Measurements from ENCODE around the gene ARSB. TPM values are rescaled to one million over a fixed set of nuclear protein-coding genes. Genes with fewer than 3 reads are reported as not detected.
A peak's percentile ranks its signal among the peaks of the same experiment; 100 is the strongest.
"Not testable (repeated sequence)": the region's sequence is repeated elsewhere in the genome, so short reads cannot be mapped to it uniquely, and the experiment has no call there.

Gene ARSB
- total and polyA plus RNA-seq, 2 experiments from 2014 or later: 30.1 to 43.7 TPM

DNA sequence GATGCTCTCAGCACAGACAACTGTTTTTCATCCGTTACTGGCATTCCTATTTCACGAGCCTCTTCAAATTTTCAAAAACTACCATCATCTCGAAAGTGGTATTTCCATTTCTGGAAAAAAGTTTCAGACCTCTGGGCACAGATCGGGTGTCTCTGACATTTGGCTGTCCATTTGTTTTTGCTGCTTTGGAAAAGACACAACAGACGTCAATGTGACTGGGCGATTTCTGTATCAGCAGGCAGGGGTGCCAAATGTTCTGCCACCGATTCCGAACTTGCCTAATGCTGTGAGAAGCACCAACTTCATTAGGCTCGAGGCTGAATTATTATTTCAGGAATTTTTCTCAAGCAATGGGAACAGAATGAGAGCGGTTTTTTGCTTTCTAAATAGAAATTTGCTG lies 105.6 kb downstream of the ARSB start:
- H3K4me1 ChIP-seq (ENCODE audit: insufficient read depth): no peaks in the 10 kb centered on the region
- no peaks in the 10 kb centered on the region for H3K27me3 ChIP-seq (replicated peaks; ENCODE audit: insufficient read depth)
- DNase-seq: peak; percentile 32
- no peak overlapping the region for H3K27ac ChIP-seq
- TF ChIP-seq EZH2phosphoT487 (IDR thresholded peaks at IDR 0.05; ENCODE audit: insufficient read depth, low read depth) (no peak), EZH2 (IDR thresholded peaks at IDR 0.05; ENCODE audit: insufficient read depth, poor library complexity, severe bottlenecking) (no peak)
- WGBS, 2 experiments (ENCODE audit: low coverage in 1 of 2, low lambda C conversion rate in 2 of 2, missing lambda C conversion rate in 2 of 2): 21% methylated on average over 10 of the region's 10 CpGs
- H3K79me2 ChIP-seq (ENCODE audit: insufficient read depth): no peaks in the 10 kb centered on the region
- H3K4me2 ChIP-seq (ENCODE audit: unreplicated experiment): peak overlapping the region; percentile 50
- H3K36me3 ChIP-seq (ENCODE audit: low read depth): no peaks in the 10 kb centered on the region
- H2AFZ ChIP-seq: peak overlapping the region; percentile 71
- no peaks in the 10 kb centered on the region; the same call in 1 of the 2 replicates for H3K9me2 ChIP-seq (ENCODE audit: insufficient read depth)
- no peaks in the 10 kb centered on the region for H3F3A ChIP-seq (ENCODE audit: insufficient read depth)
- H3K4me3 ChIP-seq: peak overlapping the region; percentile 50
- no peaks in the 10 kb centered on the region for H3K9me3 ChIP-seq (ENCODE audit: low read depth)
- H4K20me1 ChIP-seq (ENCODE audit: insufficient read depth): no peaks in the 10 kb centered on the region
- in situ Hi-C loops (cut with MboI): no loop called here
- peak overlapping the region; percentile 24; the same call in 1 of the 2 replicates for H3K9ac ChIP-seq

DNA sequence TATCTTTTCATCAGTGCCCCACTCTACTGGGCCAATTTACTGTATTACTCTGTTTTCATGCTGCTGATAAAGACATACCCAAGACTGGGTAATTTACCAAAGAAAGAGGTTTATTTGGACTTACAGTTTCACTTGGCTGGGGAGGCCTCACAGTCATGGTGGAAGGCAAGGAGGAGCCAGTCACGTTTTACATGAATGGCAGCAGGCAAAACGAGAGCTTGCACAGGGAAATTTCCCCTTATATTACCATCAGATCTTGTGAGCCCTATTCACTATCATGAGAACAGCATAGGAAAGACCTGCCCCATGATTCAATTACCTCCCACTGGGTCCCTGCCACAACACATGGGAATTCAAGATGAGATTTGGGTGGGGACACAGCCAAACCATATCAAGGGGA lies 119.0 kb downstream of the ARSB start:
- H3K27ac ChIP-seq; in situ Hi-C loops (cut with MboI); H4K20me1 ChIP-seq (ENCODE audit: insufficient read depth); H3K9me2 ChIP-seq (ENCODE audit: insufficient read depth); H3K9me3 ChIP-seq (ENCODE audit: low read depth); H3K9ac ChIP-seq; H2AFZ ChIP-seq; H3K27me3 ChIP-seq (replicated peaks; ENCODE audit: insufficient read depth); H3K79me2 ChIP-seq (ENCODE audit: insufficient read depth); H3F3A ChIP-seq (ENCODE audit: insufficient read depth); H3K4me2 ChIP-seq (ENCODE audit: unreplicated experiment); H3K36me3 ChIP-seq (ENCODE audit: low read depth); DNase-seq; H3K4me3 ChIP-seq; H3K4me1 ChIP-seq (ENCODE audit: insufficient read depth): not testable (repeated sequence)
- 72 to 81% methylated on average over 2 of the region's 2 CpGs for WGBS, 2 experiments (ENCODE audit: low coverage in 1 of 2, low lambda C conversion rate in 2 of 2, missing lambda C conversion rate in 2 of 2)

DNA sequence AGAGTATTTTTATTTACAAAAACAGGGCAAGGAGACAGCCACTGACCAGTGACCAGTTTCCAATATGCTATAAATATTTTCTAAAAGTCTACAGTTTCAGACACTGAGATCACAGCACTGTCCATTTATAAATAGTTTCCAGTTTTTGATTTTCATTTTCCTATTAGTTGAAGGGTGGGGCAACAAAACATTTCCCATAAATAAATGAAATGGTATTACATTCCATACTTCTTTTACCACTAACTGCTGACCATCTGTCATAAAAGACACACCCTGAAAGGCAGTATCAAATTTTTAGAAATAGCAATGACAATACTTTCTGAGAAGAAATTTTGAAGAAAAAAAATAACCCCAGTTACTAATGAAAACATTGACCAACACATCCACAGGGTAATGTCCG lies 126.7 kb downstream of the ARSB start:
- no peak overlapping the region for H3K4me3 ChIP-seq
- DNase-seq: no peak
- no peak overlapping the region for H2AFZ ChIP-seq
- H3K79me2 ChIP-seq (ENCODE audit: insufficient read depth): no peaks in the 10 kb centered on the region
- no peak overlapping the region for H3K27ac ChIP-seq
- H3K4me2 ChIP-seq (ENCODE audit: unreplicated experiment): no peak overlapping the region
- TF ChIP-seq EZH2phosphoT487 (IDR thresholded peaks at IDR 0.05; ENCODE audit: insufficient read depth, low read depth) (no peak), EZH2 (IDR thresholded peaks at IDR 0.05; ENCODE audit: insufficient read depth, poor library complexity, severe bottlenecking) (no peak)
- H3K36me3 ChIP-seq (ENCODE audit: low read depth): no peaks in the 10 kb centered on the region
- in situ Hi-C loops (cut with MboI): no loop called here
- H3K9me3 ChIP-seq (ENCODE audit: low read depth): no peaks in the 10 kb centered on the region
- H4K20me1 ChIP-seq (ENCODE audit: insufficient read depth): no peaks in the 10 kb centered on the region; the same call in 1 of the 2 replicates
- H3K27me3 ChIP-seq (replicated peaks; ENCODE audit: insufficient read depth): no peaks in the 10 kb centered on the region
- 5 to 13% methylated on average over 1 of the region's 1 CpG for WGBS, 2 experiments (ENCODE audit: low coverage in 1 of 2, low lambda C conversion rate in 2 of 2, missing lambda C conversion rate in 2 of 2)
- H3F3A ChIP-seq (ENCODE audit: insufficient read depth): no peaks in the 10 kb centered on the region
- H3K9ac ChIP-seq: no peak overlapping the region
- H3K4me1 ChIP-seq (ENCODE audit: insufficient read depth): no peaks in the 10 kb centered on the region
- H3K9me2 ChIP-seq (ENCODE audit: insufficient read depth): no peaks in the 10 kb centered on the region

DNA sequence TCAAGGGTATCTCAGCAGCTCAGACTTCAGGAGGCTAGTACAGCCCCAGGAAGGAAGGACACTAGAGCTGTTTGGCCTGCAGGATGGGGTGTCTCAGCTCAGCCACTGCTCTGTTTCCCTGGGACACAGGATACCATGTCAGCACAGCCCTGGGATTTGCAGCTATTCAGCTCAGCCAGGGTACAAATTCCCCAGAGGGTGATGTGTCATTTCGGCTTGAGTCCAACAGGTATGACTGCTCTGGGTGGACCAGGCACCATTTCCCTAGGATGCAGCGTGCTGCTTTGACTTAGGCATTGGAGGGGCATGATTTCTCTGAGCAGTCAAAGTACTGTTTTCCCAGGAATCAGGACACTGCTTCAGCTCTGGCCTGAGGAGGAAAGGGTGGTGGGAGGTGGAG lies 130.1 kb downstream of the ARSB start:
- 87 to 95% methylated on average over 2 of the region's 2 CpGs for WGBS, 2 experiments (ENCODE audit: low coverage in 1 of 2, low lambda C conversion rate in 2 of 2, missing lambda C conversion rate in 2 of 2)
- Histone ChIP-seq H3K27me3 (replicated peaks; ENCODE audit: insufficient read depth) (no peaks in the 10 kb centered on the region), H3K4me3 (no peak overlapping the region), H3K9me3 (ENCODE audit: low read depth) (no peaks in the 10 kb centered on the region), H3K27ac (no peak overlapping the region), H3K79me2 (ENCODE audit: insufficient read depth) (no peaks in the 10 kb centered on the region), H3K36me3 (ENCODE audit: low read depth) (no peaks in the 10 kb centered on the region), H4K20me1 (ENCODE audit: insufficient read depth) (no peaks in the 10 kb centered on the region), H3K9ac (no peak overlapping the region), H3K9me2 (ENCODE audit: insufficient read depth) (no peaks in the 10 kb centered on the region), H3F3A (ENCODE audit: insufficient read depth) (no peaks in the 10 kb centered on the region), H3K4me1 (ENCODE audit: insufficient read depth) (no peaks in the 10 kb centered on the region), H2AFZ (no peak overlapping the region), H3K4me2 (ENCODE audit: unreplicated experiment) (no peak overlapping the region)
- no peak for TF ChIP-seq EZH2 (IDR thresholded peaks at IDR 0.05; ENCODE audit: insufficient read depth, poor library complexity, severe bottlenecking)
- TF ChIP-seq EZH2phosphoT487 (IDR thresholded peaks at IDR 0.05; ENCODE audit: insufficient read depth, low read depth): no peak
- in situ Hi-C loops (cut with MboI): no loop called here
- DNase-seq: no peak

DNA sequence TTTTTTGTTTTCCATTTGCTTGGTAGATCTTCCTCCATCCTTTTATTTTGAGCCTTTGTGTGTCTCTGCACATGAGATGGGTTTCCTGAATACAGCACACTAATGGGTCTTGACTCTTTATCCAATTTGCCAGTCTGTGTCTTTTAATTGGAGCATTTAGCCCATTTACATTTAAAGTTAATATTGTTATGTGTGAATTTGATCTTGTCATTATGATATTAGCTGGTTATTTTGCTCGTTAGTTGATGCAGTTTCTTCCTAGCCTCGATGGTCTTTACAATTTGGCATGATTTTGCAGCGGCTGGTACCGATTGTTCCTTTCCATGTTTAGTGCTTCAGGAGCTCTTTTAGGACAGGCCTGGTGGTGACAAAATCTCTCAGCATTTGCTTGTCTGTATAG lies 133.2 kb downstream of the ARSB start:
- H3K79me2 ChIP-seq (ENCODE audit: insufficient read depth); H4K20me1 ChIP-seq (ENCODE audit: insufficient read depth); H3K4me2 ChIP-seq (ENCODE audit: unreplicated experiment); H3K36me3 ChIP-seq (ENCODE audit: low read depth); H3F3A ChIP-seq (ENCODE audit: insufficient read depth); H3K27me3 ChIP-seq (replicated peaks; ENCODE audit: insufficient read depth); H3K9me3 ChIP-seq (ENCODE audit: low read depth); H2AFZ ChIP-seq; H3K4me1 ChIP-seq (ENCODE audit: insufficient read depth); H3K4me3 ChIP-seq; H3K9me2 ChIP-seq (ENCODE audit: insufficient read depth); DNase-seq; in situ Hi-C loops (cut with MboI); H3K27ac ChIP-seq; H3K9ac ChIP-seq: not testable (repeated sequence)
- WGBS, 2 experiments (ENCODE audit: low coverage in 1 of 2, low lambda C conversion rate in 2 of 2, missing lambda C conversion rate in 2 of 2): 80 to 85% methylated on average over 4 of the region's 4 CpGs
